H1 (cell line): ENCODE data around the gene PXDN. TPM values are rescaled to one million over a fixed set of nuclear protein-coding genes. Genes with fewer than 3 reads are reported as not detected.

Source experiments
- CBX8 ChIP-seq: fragments of 300-800, 300-1000 bp; sonication (generic); IDR thresholded peaks from 2 replicates; pipeline ENCODE4 v1.7.1; 2016; ENCODE audit warnings: low read depth, low read length, borderline replicate concordance
- CHD1 ChIP-seq: IDR thresholded peaks from 2 replicates; pipeline ENCODE4 v1.6.1; 2012; ENCODE audit warnings: low read depth, low read length, improper control_type of control experiment
- CTBP2 ChIP-seq: IDR thresholded peaks from 2 replicates; pipeline ENCODE4 v1.7.0; 2011; ENCODE audit warnings: borderline replicate concordance, mild to moderate bottlenecking, moderate library complexity, mixed read lengths, low read length; ENCODE audit not compliant: insufficient read depth, insufficient read length
- EP300 ChIP-seq, 2 experiments: IDR thresholded peaks; 1 replicate in 1 of 2; 2 replicates in 1 of 2; pipeline ENCODE4 v1.6.1; 2011 to 2012; ENCODE audit warnings: low read depth in 2 of 2, low read length in 2 of 2, mild to moderate bottlenecking in 2 of 2, borderline replicate concordance in 1 of 2, inconsistent platforms in 1 of 2, moderate library complexity in 1 of 2
- GABPA ChIP-seq: IDR thresholded peaks from 2 replicates; pipeline ENCODE4 v1.6.1; 2011; ENCODE audit warnings: mild to moderate bottlenecking, low read length, moderate library complexity, borderline replicate concordance; ENCODE audit not compliant: insufficient read depth
- HDAC6 ChIP-seq: IDR thresholded peaks from one replicate; pipeline ENCODE4 v1.7.1; 2012; ENCODE audit warnings: low read depth, mild to moderate bottlenecking, inconsistent platforms, low read length, moderate library complexity
- KDM4A ChIP-seq: IDR thresholded peaks from one replicate; pipeline ENCODE4 v1.7.1; 2012; ENCODE audit warnings: low read depth, mild to moderate bottlenecking, moderate library complexity, low read length, inconsistent platforms; ENCODE audit not compliant: severe bottlenecking
- NRF1 ChIP-seq: IDR thresholded peaks from 2 replicates; pipeline ENCODE4 v1.6.1; 2011; ENCODE audit warnings: mild to moderate bottlenecking, low read depth, low read length, improper control_type of control experiment
- SP1 ChIP-seq: IDR thresholded peaks from 2 replicates; pipeline ENCODE4 v1.6.1; 2011; ENCODE audit warnings: low read depth, low read length
- TEAD4 ChIP-seq: IDR thresholded peaks from 2 replicates; pipeline ENCODE4 v1.6.1; 2012; ENCODE audit warnings: low read depth, low read length, inconsistent platforms, mixed read lengths
- polyA plus RNA-seq, 7 experiments: library from polyadenylated mRNA; depleted of rRNA in 3 of 7; stranded (reverse) in 5 of 7; unstranded in 2 of 7; fragments of >200 nt in 5 of 7; fragments of 200-250 nt in 2 of 7; gene quantifications; 1 replicate in 5 of 7; 2 replicates in 1 of 7; 4 replicates in 1 of 7; pipeline versions ENCODE4 v1.2.1 to v1.2.3, GENCODE V29; 2011 to 2013; ENCODE audit warnings: missing spikeins in 2 of 7, mixed read lengths in 2 of 7
- total RNA-seq: library from RNA; stranded (reverse); fragmentation: NEBNext Ultra II Directional; extraction: Animal tissue kit (Norgen Biotek cat#: 25700); gene quantifications from 2 replicates; pipeline ENCODE4 v1.2.1, GENCODE V29; 2021
- TF ChIP-seq, protein P1 (sequence below): fragments of 300-600 bp; sonication (generic); IDR thresholded peaks from 2 replicates; pipeline ENCODE4 v1.7.1; 2012; ENCODE audit warnings: low read length, moderate library complexity, mild to moderate bottlenecking, inconsistent platforms; ENCODE audit not compliant: insufficient replicate concordance

Gene PXDN
- total and polyA plus RNA-seq, 2 of the 8 experiments (the other 6 are each of a cell fraction or from before 2014, with no cell fraction given): 104 to 141 TPM

DNA sequence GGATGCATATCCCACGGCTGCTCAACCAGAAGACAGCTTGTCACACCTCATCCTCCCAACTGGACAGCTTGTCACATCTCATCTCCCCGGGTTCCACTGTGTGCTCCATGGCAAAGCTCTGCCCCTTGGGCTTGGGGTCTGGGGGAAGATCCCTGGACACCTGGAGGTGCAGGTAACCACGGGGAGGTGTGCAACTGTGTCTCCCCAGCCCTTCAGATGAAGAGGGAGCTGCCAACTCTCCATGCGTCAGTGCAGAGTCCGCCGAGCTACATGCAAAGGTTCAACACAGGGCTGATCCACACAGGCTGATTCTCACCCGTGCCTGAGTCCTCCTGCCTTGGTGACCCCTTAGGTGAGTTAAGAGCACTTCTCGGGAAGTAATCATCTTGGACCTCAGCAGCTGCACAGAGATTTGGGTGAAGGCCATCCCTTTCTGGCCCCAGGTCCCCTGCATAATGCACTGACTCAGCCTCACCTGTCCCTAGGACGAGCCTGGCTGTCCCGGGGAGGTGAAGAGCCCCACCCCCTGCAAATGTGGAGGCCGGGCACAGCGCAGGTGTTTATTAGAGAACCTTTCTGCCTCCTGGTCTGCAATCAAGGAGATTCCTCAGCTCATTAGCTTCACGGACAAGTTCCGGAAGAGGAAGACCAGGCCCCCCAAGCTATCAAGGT is 157.9 kb downstream of the PXDN start (continued):
- TF ChIP-seq, protein P1, sequence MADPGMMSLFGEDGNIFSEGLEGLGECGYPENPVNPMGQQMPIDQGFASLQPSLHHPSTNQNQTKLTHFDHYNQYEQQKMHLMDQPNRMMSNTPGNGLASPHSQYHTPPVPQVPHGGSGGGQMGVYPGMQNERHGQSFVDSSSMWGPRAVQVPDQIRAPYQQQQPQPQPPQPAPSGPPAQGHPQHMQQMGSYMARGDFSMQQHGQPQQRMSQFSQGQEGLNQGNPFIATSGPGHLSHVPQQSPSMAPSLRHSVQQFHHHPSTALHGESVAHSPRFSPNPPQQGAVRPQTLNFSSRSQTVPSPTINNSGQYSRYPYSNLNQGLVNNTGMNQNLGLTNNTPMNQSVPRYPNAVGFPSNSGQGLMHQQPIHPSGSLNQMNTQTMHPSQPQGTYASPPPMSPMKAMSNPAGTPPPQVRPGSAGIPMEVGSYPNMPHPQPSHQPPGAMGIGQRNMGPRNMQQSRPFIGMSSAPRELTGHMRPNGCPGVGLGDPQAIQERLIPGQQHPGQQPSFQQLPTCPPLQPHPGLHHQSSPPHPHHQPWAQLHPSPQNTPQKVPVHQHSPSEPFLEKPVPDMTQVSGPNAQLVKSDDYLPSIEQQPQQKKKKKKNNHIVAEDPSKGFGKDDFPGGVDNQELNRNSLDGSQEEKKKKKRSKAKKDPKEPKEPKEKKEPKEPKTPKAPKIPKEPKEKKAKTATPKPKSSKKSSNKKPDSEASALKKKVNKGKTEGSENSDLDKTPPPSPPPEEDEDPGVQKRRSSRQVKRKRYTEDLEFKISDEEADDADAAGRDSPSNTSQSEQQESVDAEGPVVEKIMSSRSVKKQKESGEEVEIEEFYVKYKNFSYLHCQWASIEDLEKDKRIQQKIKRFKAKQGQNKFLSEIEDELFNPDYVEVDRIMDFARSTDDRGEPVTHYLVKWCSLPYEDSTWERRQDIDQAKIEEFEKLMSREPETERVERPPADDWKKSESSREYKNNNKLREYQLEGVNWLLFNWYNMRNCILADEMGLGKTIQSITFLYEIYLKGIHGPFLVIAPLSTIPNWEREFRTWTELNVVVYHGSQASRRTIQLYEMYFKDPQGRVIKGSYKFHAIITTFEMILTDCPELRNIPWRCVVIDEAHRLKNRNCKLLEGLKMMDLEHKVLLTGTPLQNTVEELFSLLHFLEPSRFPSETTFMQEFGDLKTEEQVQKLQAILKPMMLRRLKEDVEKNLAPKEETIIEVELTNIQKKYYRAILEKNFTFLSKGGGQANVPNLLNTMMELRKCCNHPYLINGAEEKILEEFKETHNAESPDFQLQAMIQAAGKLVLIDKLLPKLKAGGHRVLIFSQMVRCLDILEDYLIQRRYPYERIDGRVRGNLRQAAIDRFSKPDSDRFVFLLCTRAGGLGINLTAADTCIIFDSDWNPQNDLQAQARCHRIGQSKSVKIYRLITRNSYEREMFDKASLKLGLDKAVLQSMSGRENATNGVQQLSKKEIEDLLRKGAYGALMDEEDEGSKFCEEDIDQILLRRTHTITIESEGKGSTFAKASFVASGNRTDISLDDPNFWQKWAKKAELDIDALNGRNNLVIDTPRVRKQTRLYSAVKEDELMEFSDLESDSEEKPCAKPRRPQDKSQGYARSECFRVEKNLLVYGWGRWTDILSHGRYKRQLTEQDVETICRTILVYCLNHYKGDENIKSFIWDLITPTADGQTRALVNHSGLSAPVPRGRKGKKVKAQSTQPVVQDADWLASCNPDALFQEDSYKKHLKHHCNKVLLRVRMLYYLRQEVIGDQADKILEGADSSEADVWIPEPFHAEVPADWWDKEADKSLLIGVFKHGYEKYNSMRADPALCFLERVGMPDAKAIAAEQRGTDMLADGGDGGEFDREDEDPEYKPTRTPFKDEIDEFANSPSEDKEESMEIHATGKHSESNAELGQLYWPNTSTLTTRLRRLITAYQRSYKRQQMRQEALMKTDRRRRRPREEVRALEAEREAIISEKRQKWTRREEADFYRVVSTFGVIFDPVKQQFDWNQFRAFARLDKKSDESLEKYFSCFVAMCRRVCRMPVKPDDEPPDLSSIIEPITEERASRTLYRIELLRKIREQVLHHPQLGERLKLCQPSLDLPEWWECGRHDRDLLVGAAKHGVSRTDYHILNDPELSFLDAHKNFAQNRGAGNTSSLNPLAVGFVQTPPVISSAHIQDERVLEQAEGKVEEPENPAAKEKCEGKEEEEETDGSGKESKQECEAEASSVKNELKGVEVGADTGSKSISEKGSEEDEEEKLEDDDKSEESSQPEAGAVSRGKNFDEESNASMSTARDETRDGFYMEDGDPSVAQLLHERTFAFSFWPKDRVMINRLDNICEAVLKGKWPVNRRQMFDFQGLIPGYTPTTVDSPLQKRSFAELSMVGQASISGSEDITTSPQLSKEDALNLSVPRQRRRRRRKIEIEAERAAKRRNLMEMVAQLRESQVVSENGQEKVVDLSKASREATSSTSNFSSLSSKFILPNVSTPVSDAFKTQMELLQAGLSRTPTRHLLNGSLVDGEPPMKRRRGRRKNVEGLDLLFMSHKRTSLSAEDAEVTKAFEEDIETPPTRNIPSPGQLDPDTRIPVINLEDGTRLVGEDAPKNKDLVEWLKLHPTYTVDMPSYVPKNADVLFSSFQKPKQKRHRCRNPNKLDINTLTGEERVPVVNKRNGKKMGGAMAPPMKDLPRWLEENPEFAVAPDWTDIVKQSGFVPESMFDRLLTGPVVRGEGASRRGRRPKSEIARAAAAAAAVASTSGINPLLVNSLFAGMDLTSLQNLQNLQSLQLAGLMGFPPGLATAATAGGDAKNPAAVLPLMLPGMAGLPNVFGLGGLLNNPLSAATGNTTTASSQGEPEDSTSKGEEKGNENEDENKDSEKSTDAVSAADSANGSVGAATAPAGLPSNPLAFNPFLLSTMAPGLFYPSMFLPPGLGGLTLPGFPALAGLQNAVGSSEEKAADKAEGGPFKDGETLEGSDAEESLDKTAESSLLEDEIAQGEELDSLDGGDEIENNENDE: no peak
- no peak for TF ChIP-seq KDM4A
- no peak for TF ChIP-seq GABPA
- TF ChIP-seq NRF1: no peak
- no peak for TF ChIP-seq EP300 (IDR thresholded peaks at IDR 0.05; ENCODE audit: borderline replicate concordance in 1 of 2, low read depth in 2 of 2, low read length in 2 of 2)
- TF ChIP-seq HDAC6: no peak
- no peak for TF ChIP-seq CTBP2
- TF ChIP-seq TEAD4: no peak
- TF ChIP-seq CHD1: no peak
- no peak for TF ChIP-seq SP1
- no peak for TF ChIP-seq CBX8
